Measurements from ENCODE around the gene ARHGAP27.
A peak's percentile ranks its signal among the peaks of the same experiment; 100 is the strongest.
"Not testable (repeated sequence)": the region's sequence is repeated elsewhere in the genome, so short reads cannot be mapped to it uniquely, and the experiment has no call there.

The ARHGAP27 gene

GRCh38 chr17:45345554-45346215 lies 87.0 kb downstream of the ARHGAP27 start:
- in situ Hi-C loops (cut with HindIII; ENCODE audit: low pct_ligation_motif_present, low sequenced_read_pairs) = no loop called here
- no peaks in the 10 kb centered on the region for H3K27me3 ChIP-seq (replicated peaks)
- DNase-seq = peak; percentile 25
- no peak for TF ChIP-seq CTCF (IDR thresholded peaks at IDR 0.05; ENCODE audit: low read depth, low read length, missing control alignments)
- H3K4me3 ChIP-seq (ENCODE audit: low read depth, low read length) = no peak overlapping the region
- H3K36me3 ChIP-seq (replicated peaks) = no peaks in the 10 kb centered on the region
- H3K27ac ChIP-seq = no peak overlapping the region

- TF ChIP-seq CTCF (IDR thresholded peaks at IDR 0.05; ENCODE audit: low read depth, low read length, missing control alignments) = no peak
- Histone ChIP-seq H3K27me3 (replicated peaks) (no peaks in the 10 kb centered on the region), H3K36me3 (replicated peaks) (no peaks in the 10 kb centered on the region), H3K4me3 (ENCODE audit: low read depth, low read length) (no peak overlapping the region), H3K27ac (no peak overlapping the region)
- in situ Hi-C loops (cut with HindIII; ENCODE audit: low pct_ligation_motif_present, low sequenced_read_pairs) = no loop called here
- DNase-seq = no peak
These were observed 87.5 kb downstream of the ARHGAP27 start for GRCh38 chr17:45345246-45345553.

- H3K27ac ChIP-seq; H3K4me3 ChIP-seq (ENCODE audit: low read depth, low read length); H3K36me3 ChIP-seq (replicated peaks); H3K27me3 ChIP-seq (replicated peaks); in situ Hi-C loops (cut with HindIII; ENCODE audit: low pct_ligation_motif_present, low sequenced_read_pairs); DNase-seq: not testable (repeated sequence)
These were observed 88.6 kb downstream of the ARHGAP27 start for GRCh38 chr17:45343967-45344664.

All from brain microvascular endothelial cell (primary cell).